NCI-H82 treated with DMSO at 0.1 percent for 48 hours (cell line): ENCODE measurements around the gene DNAH3.
A peak's percentile ranks its signal among the peaks of the same experiment; 100 is the strongest.
"Not testable (repeated sequence)": the region's sequence is repeated elsewhere in the genome, so short reads cannot be mapped to it uniquely, and the experiment has no call there.

Source experiments
- DNase-seq: peaks from one replicate; lab custom pipeline; 2025; ENCODE audit not compliant: unreplicated experiment; lab: John Stamatoyannopoulos, UW

The DNAH3 gene

GRCh38 chr16:21126518-21126917, 24.1 kb downstream of the DNAH3 start:
- no peak for DNase-seq

- DNase-seq: no peak
Observed at GRCh38 chr16:21125191-21125590, 25.5 kb downstream of the DNAH3 start.

- no peak for DNase-seq
Observed at GRCh38 chr16:21120976-21121520, 29.6 kb downstream of the DNAH3 start.

- no peak for DNase-seq
Observed at GRCh38 chr16:21117567-21117966, 33.1 kb downstream of the DNAH3 start.

- no peak for DNase-seq
Observed at GRCh38 chr16:21116148-21116693, 34.4 kb downstream of the DNAH3 start.

- not testable (repeated sequence) for DNase-seq
Observed at GRCh38 chr16:21115551-21115950, 35.1 kb downstream of the DNAH3 start.

- DNase-seq: no peak
Observed at GRCh38 chr16:21103941-21104860, 46.4 kb downstream of the DNAH3 start.

GRCh38 chr16:21101631-21102420, 48.8 kb downstream of the DNAH3 start:
- DNase-seq: peak; percentile 46

GRCh38 chr16:21100447-21100846, 50.2 kb downstream of the DNAH3 start:
- no peak for DNase-seq

- no peak for DNase-seq
Observed at GRCh38 chr16:21097151-21097550, 53.5 kb downstream of the DNAH3 start.

- not testable (repeated sequence) for DNase-seq
Observed at GRCh38 chr16:21094719-21095118, 55.9 kb downstream of the DNAH3 start.

- DNase-seq: no peak
Observed at GRCh38 chr16:21092951-21093350, 57.7 kb downstream of the DNAH3 start.

GRCh38 chr16:21088646-21089538, 61.8 kb downstream of the DNAH3 start:
- no peak for DNase-seq

GRCh38 chr16:21088143-21088542, 62.5 kb downstream of the DNAH3 start:
- DNase-seq: no peak

- no peak for DNase-seq
Observed at GRCh38 chr16:21084631-21085225, 65.9 kb downstream of the DNAH3 start.

GRCh38 chr16:21083729-21084268, 66.8 kb downstream of the DNAH3 start:
- DNase-seq: peak; percentile 39

- no peak for DNase-seq
Observed at GRCh38 chr16:21081329-21081728, 69.3 kb downstream of the DNAH3 start.

GRCh38 chr16:21078563-21078962, 72.1 kb downstream of the DNAH3 start:
- DNase-seq: no peak

GRCh38 chr16:21076186-21076883, 74.3 kb downstream of the DNAH3 start:
- peak; percentile 24 for DNase-seq
